Glutamatergic neuron (in vitro differentiated cells): ENCODE results near the gene NWD2. TPM values are rescaled to one million over a fixed set of nuclear protein-coding genes. Genes with fewer than 3 reads are reported as not detected.

Source experiments
- DNase-seq: peaks from one replicate; pipeline ENCODE4 v3.0.0; 2022
- H3K27ac Mint-ChIP-seq: one replicate; pipeline ENCODE4 v1.8.0; 2020; ENCODE audit warnings: mild to moderate bottlenecking, mixed read lengths, inconsistent platforms; ENCODE audit not compliant: unreplicated experiment
- H3K27me3 Mint-ChIP-seq: one replicate; pipeline ENCODE4 v1.8.0; 2020; ENCODE audit warnings: mild to moderate bottlenecking, moderate library complexity, mixed read lengths, inconsistent platforms; ENCODE audit not compliant: unreplicated experiment
- H3K36me3 Mint-ChIP-seq: one replicate; pipeline ENCODE4 v1.8.0; 2020; ENCODE audit warnings: mild to moderate bottlenecking, mixed read lengths, inconsistent platforms; ENCODE audit not compliant: unreplicated experiment
- H3K4me1 Mint-ChIP-seq: one replicate; pipeline ENCODE4 v1.8.0; 2020; ENCODE audit warnings: mild to moderate bottlenecking, low read depth, mixed read lengths, inconsistent platforms; ENCODE audit not compliant: unreplicated experiment
- H3K4me3 Mint-ChIP-seq: one replicate; pipeline ENCODE4 v1.8.0; 2020; ENCODE audit warnings: mild to moderate bottlenecking, mixed read lengths, inconsistent platforms; ENCODE audit not compliant: unreplicated experiment
- H3K9me3 Mint-ChIP-seq: one replicate; pipeline ENCODE4 v1.8.0; 2020; ENCODE audit warnings: mild to moderate bottlenecking, moderate library complexity, mixed read lengths, inconsistent platforms; ENCODE audit not compliant: unreplicated experiment
- total RNA-seq: library from RNA; stranded (reverse); fragmentation: NEBNext Ultra II Directional; extraction: Animal tissue kit (Norgen Biotek cat#: 25700); gene quantifications from one replicate; pipeline ENCODE4 v1.2.1, GENCODE V29; 2021; ENCODE audit not compliant: unreplicated experiment
- TF ChIP-seq, protein P1 (sequence below): fragments of 200-600 bp; sonication (generic); IDR thresholded peaks from one replicate; pipeline ENCODE4 v1.5.0; 2021; ENCODE audit not compliant: partially characterized antibody, unreplicated experiment

NWD2 gene
- total RNA-seq, 1 donor from 2014 or later: 0.17 TPM

- Mint-ChIP-seq H3K27me3 (no peaks in the 10 kb centered on the region), H3K9me3 (no peaks in the 10 kb centered on the region), H3K27ac (no peak overlapping the region), H3K36me3 (no peaks in the 10 kb centered on the region), H3K4me1 (peaks cover 7% of the 10 kb centered on the region), H3K4me3 (no peak overlapping the region)
- TF ChIP-seq, protein P1, sequence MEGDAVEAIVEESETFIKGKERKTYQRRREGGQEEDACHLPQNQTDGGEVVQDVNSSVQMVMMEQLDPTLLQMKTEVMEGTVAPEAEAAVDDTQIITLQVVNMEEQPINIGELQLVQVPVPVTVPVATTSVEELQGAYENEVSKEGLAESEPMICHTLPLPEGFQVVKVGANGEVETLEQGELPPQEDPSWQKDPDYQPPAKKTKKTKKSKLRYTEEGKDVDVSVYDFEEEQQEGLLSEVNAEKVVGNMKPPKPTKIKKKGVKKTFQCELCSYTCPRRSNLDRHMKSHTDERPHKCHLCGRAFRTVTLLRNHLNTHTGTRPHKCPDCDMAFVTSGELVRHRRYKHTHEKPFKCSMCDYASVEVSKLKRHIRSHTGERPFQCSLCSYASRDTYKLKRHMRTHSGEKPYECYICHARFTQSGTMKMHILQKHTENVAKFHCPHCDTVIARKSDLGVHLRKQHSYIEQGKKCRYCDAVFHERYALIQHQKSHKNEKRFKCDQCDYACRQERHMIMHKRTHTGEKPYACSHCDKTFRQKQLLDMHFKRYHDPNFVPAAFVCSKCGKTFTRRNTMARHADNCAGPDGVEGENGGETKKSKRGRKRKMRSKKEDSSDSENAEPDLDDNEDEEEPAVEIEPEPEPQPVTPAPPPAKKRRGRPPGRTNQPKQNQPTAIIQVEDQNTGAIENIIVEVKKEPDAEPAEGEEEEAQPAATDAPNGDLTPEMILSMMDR: no peak
- DNase-seq: no peak
These were observed 177.1 kb downstream of the NWD2 start for GRCh38 chr4:37421614-37422013.

- no peaks in the 10 kb centered on the region for H3K27me3 Mint-ChIP-seq
- no peak overlapping the region for H3K27ac Mint-ChIP-seq
- DNase-seq: no peak
- no peak overlapping the region for H3K4me3 Mint-ChIP-seq
- TF ChIP-seq, protein P1: no peak
- H3K9me3 Mint-ChIP-seq: no peaks in the 10 kb centered on the region
- no peaks in the 10 kb centered on the region for H3K36me3 Mint-ChIP-seq
- peaks cover 7% of the 10 kb centered on the region for H3K4me1 Mint-ChIP-seq
These were observed 177.6 kb downstream of the NWD2 start for GRCh38 chr4:37422102-37422501.

GRCh38 chr4:37422638-37423037 lies 178.1 kb downstream of the NWD2 start:
- no peak for DNase-seq
- no peaks in the 10 kb centered on the region for H3K27me3 Mint-ChIP-seq
- TF ChIP-seq, protein P1: no peak
- H3K36me3 Mint-ChIP-seq: no peaks in the 10 kb centered on the region
- H3K4me3 Mint-ChIP-seq: no peak overlapping the region
- no peaks in the 10 kb centered on the region for H3K9me3 Mint-ChIP-seq
- peaks cover 7% of the 10 kb centered on the region for H3K4me1 Mint-ChIP-seq
- no peak overlapping the region for H3K27ac Mint-ChIP-seq

DNA sequence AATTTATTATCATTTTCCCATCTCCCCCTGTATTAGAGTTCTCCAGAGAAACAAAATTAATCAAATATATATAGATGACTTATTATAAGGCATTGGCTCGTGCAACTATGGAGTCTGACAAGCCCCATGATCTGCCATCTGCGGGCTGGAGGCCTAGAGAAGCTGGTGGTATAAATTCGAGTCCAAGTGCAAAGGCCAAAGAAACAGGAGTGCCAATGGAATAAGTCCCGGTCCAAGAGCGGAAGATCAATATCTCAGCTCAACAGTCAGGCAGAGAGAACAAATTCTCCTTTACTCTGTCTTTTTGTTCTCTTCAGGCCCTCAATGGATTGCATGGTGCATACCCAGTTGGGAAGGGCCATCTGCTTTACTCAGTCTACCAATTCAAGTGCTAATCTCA lies 178.8 kb downstream of the NWD2 start:
- H3K9me3 Mint-ChIP-seq: no peaks in the 10 kb centered on the region
- no peaks in the 10 kb centered on the region for H3K36me3 Mint-ChIP-seq
- H3K27ac Mint-ChIP-seq: no peak overlapping the region
- H3K27me3 Mint-ChIP-seq: no peaks in the 10 kb centered on the region
- no peak for DNase-seq
- TF ChIP-seq, protein P1: no peak
- H3K4me1 Mint-ChIP-seq: peaks cover 7% of the 10 kb centered on the region
- no peak overlapping the region for H3K4me3 Mint-ChIP-seq

GRCh38 chr4:37424753-37425152 lies 180.2 kb downstream of the NWD2 start:
- TF ChIP-seq, protein P1: no peak
- no peaks in the 10 kb centered on the region for H3K9me3 Mint-ChIP-seq
- peak overlapping the region; percentile 88 for H3K27ac Mint-ChIP-seq

More at GRCh38 chr4:37424753-37425152, 180.2 kb downstream of the NWD2 start:
- H3K4me1 Mint-ChIP-seq: peaks cover 7% of the 10 kb centered on the region
- no peak for DNase-seq
- no peaks in the 10 kb centered on the region for H3K36me3 Mint-ChIP-seq
- peak overlapping the region; percentile 69 for H3K4me3 Mint-ChIP-seq
- no peaks in the 10 kb centered on the region for H3K27me3 Mint-ChIP-seq
